GM18499 (cell line): ENCODE data around the gene GTF3C4.

Experiments
- ATAC-seq: cut with Tn5 transposase; IDR thresholded peaks from one replicate; pipeline ENCODE4 v1.9.1; 2021; ENCODE audit warnings: moderate number of reproducible peaks; ENCODE audit not compliant: insufficient read depth, unreplicated experiment

The GTF3C4 gene, protein sequence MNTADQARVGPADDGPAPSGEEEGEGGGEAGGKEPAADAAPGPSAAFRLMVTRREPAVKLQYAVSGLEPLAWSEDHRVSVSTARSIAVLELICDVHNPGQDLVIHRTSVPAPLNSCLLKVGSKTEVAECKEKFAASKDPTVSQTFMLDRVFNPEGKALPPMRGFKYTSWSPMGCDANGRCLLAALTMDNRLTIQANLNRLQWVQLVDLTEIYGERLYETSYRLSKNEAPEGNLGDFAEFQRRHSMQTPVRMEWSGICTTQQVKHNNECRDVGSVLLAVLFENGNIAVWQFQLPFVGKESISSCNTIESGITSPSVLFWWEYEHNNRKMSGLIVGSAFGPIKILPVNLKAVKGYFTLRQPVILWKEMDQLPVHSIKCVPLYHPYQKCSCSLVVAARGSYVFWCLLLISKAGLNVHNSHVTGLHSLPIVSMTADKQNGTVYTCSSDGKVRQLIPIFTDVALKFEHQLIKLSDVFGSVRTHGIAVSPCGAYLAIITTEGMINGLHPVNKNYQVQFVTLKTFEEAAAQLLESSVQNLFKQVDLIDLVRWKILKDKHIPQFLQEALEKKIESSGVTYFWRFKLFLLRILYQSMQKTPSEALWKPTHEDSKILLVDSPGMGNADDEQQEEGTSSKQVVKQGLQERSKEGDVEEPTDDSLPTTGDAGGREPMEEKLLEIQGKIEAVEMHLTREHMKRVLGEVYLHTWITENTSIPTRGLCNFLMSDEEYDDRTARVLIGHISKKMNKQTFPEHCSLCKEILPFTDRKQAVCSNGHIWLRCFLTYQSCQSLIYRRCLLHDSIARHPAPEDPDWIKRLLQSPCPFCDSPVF

DNA sequence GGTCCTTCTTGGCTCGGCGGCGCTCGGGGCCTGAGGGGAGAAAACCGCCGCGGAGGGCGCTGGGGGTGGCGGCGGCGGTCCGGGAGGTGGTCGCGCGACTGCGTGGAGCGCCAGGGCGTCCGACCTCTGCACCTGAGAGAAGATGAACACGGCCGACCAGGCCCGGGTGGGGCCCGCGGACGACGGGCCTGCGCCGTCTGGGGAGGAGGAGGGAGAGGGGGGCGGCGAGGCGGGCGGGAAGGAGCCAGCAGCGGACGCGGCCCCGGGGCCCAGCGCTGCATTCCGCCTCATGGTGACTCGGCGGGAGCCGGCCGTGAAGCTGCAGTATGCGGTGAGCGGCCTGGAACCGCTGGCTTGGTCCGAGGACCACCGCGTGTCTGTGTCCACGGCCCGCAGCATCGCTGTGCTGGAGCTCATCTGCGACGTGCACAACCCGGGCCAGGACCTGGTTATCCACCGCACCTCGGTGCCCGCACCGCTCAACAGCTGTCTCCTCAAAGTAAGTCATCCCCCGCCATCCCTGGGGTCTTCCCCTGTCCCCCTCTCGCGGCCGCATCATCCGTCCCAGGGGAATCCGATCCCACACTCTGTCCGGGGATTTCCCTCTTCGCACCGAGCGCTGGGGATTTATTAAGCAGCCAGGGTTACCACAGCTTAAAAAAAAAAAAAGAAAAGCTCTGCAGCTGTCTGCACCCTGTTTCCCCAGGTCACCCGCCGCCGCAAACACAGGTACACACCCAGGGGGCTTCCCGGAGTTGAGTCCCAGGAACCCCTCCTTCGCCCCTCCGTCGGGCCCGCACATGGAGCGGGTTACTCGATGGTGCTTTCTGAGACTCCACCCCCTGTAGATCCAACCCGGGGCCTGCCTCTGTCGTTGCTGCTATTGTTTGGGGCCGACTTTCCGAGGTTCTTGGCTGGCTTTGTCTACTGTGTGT lies at the start of gene GTF3C4:
GTF3C4 (plus strand) TSS at position 8 of the 935 bp plus-strand sequence; CDS start at position 143, 135 bp downstream.
- no peak for ATAC-seq

DNA sequence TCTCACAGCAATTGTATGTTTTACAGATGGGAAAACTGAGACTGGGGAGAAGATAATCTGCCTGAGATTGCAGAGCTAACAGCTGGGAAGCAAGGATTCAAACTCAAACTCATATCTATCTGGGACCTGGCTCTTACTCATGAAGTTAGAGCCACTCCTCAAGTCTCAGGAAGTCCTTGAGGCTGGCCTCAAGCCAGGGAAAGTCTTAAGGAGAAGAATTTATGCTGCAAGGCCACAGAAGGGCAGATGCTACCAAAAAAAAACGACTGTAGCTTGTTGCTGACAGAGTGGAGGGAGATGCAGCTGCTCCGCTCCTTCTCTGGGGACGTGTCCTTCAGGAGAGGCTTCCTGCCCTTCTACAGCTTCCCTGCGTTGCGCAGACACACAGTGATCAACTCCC lies 48.1 kb upstream of the GTF3C4 start:
- ATAC-seq: no peak

DNA sequence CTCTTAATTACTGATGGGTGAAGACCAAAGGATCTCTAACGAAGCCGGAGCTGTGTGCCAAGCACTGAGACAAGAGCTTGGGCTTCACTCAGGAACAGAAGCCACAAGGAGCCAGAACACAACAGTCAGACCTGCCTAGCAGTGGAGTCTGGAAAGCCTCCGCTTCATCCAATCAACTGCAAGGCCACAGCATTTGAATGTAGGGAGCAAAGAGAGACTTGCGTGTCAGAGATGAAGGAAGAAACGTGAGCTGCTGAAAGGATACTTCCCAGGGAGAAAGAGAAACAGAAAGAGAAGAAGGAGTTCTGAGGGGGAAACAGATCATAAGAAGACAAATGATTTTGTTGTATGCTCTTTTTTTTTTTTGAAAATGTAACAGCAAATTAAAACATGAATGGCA lies 44.0 kb upstream of the GTF3C4 start:
- ATAC-seq: no peak

DNA sequence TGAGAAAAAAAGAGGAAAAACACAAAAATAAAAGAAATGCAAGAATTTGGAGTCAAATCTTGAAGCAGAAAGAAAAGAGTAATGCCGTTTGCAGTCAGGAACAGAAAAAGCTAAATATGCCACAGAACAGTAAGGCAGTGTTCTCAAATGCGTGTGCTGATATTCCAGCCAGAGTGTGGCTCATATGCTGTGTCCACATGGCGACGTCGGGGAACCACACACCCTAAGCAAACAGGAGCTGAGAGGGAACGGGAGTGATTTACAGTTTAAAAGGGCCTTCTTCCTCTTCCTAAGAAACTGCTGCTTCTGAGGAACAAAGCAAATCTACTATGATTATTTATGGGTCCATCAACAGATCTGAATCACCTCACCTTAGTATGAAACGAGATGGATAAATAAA lies 43.2 kb upstream of the GTF3C4 start:
- no peak for ATAC-seq

DNA sequence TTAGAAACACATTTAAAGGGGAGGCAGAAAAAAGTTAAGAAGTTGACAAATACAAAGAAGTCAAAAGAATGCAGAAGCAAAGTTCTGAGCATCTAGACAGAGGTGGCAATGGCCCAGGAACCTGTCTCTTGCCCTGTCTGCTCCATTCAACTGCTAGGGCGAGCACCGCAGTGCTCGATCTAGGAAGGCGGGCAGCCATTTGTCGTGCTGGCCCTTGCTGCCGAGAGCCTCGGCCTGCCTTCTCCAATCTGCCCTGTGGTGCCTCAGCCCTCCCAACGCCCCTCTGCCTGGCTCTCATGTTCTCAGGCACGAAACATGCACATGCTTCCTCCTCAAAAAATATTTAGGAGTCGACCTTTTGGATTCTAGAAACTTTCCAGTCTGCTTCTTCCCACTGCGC lies 42.7 kb upstream of the GTF3C4 start:
- ATAC-seq: no peak

DNA sequence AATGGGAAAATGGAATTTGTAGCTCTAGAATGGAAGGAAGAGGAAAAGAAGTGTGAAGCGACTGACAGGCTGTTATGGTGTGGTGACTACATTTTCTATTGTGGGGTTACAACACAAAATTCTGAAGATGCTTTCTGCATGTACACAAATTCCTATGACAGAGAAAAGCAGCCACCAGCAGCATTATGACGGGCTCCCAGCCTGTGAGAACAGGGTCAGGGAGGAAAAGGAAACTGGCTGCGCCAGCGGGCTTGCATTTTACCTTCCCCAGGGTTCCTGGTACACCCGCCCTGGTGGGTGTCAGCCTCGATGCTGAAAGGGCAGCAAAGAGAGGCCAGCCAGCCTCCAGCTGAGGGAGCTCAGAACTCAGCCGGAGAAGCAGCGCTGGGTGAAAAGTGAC lies 41.5 kb upstream of the GTF3C4 start:
- ATAC-seq: no peak

DNA sequence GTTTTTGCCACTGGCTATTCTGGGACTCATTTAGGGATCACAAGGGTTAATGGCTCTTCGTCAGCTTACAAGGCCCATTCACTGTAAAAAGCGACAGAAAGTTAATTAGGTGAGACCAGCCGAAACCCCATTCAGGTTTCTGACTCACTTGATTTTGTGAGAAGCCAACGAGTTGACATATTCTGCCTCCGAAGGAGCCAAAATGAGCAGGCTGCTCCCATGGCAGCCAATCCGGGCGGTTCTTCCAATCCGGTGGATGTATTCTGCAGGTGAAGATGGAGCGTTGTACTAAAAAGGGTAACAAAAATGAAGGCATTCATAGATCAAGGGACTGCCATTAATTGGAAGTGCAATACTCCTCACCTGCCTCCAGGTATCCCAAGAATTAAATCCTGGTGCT lies 40.1 kb upstream of the GTF3C4 start:
- no peak for ATAC-seq

DNA sequence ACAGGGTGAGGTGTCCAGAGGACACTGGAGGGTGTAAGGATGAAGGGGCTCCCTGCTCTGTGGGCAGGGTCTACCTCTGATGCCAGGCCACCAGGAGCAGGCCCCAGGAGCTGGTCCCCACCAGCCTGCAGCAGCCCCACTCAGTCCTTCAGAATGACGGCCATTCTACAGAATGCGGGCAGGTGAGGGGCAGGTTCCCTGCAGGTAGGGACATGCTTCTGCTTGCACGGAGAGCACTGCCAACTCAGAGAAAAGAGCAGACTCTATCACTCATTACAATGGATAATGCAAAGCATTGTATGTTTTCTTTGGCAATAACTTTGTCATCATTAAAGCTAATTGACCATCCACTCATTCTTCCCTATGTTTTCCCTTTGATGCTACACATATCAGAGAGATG lies 39.5 kb upstream of the GTF3C4 start:
- no peak for ATAC-seq

DNA sequence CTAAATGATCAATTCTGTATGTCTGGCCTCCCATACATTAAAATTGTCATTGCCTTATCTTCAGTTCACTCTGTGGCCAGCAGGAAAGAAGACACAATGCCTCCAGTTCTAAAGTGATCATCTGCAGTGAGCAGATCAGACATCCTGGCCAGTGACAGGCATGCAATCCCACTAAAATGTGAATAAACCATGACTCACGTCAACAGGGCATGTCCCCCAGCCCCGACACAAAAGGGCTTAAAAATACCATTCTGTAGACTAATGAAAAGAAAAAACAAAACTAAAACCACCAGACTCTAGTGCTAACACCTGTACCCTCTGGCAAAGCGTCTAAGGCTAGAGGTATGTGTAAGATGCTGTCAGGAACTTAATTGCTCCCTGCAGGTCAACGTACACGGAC lies 39.0 kb upstream of the GTF3C4 start:
- ATAC-seq: no peak

DNA sequence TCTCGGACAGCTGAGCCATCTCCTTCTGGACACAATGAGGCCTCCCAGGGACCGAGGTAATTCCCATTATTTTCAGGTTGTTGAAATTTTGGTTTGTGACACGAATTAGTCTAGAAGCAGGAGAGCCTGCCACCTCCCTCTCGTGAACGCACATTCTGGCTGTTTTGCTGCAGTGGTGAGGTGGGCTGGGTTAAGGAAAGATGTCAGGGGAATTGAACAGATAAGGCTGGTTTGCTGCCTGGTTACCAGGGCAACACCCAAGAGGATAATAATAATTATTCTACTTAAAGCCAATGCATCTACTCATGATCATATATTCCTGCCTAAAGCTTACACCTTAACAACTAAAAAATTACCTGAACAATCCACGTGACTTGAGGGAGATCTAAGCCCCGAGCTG lies 38.6 kb upstream of the GTF3C4 start:
- no peak for ATAC-seq

DNA sequence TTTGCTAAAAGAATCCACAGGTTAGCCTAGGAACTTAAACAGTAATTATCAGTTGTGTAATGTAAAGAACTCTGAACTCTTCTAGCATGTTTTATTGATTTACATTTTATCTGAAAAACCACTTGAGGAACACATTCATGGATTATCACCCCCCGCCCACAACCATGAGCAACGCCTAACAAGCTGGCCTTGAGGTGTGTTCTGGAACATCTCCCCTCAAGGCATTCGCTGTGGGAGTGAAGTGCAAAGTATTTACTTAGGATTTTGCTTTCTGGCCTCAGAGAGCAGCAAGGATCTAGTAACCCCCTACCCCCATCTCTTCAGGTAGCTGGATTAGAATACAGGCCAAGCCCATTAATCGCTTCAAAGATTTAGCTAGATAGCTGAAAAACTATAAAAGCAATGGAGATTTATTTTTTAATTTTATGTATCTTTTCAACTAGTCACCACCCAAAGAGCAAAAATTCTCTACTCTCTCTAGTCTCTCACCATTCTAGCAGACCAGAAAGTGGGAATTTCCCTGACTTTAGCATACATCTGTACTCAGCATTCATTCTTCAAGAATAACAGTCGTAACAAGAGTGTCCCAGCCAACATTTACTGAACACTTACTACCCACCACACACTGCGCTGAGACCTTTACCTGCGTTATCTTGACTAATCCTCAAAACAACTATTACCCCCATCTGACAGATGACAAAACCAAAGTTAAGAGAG lies 37.7 kb upstream of the GTF3C4 start:
- ATAC-seq: no peak

DNA sequence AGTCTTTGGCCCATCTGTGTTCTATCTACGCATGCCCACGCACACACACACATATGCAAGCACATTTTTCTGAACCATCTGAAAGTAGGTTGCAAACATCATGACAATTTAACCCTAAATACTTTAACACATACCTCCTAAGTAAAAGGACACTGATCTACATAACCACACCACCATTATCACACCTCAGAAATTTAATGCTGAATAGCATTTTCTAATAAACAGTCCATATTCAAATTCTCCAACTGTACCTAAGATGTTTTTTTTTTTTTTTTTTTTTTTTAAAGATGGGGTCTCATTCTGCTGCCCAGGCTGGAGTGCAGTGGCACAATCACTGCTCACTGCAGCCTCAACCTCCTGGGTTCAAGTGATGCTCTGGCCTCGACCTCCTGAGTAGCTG lies 35.9 kb upstream of the GTF3C4 start:
- ATAC-seq: no peak

DNA sequence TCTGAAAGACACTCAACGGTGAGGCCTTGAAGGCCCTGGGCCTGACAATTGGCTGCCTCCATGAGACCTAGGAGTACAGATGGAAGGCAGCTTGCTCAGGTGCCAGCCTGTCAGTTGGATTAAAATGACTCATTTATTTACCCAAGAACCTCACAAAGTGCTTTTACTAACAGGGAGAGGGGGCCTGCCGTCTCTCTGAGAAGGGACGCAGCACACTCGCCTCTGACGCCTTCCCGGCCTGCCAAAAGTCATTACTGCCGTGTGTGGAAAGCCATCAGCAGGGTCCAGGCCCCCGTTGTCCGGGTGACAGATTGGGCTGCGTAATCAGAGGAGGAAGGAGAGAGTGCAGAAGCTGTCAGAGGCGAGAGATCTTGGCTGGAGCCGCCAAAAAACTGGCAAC lies 32.9 kb upstream of the GTF3C4 start:
- no peak for ATAC-seq

DNA sequence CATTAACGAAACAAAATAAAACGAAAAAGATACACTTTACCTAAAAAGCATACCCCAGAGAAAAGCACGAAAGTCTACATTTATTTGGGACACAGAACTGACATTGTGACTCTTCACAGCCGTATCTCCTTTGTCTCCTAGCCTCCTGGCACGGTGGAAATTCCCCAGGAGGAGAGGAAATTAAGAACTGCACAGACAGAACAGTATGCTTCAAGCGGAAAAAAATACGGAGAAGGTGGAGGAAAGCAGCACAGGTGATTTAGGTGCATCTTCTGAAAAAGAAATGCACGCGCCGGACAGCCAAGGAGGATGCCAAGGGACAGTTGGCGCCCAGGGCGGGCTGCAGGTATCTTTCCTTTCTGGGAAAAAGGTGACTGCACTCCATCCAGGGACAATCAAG lies 32.5 kb upstream of the GTF3C4 start:
- no peak for ATAC-seq

DNA sequence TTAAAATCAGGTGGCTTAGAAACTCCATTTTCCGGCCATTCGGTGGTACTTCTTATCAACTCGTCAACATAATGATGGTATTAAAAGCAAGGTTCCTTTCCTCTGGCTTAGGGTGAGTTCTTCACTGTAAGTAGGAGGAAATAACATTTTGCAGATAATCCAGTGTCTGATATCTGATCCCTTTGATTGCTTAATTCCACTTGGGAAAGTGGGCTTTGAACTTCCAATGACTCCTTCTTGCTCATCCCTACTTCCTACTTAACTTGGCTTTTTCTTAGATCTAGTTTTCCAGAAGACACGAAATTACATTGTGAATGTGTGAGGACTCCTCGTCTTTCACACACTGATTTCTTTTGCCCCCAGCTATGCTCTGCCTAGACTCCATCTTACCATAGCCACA lies 32.0 kb upstream of the GTF3C4 start:
- no peak for ATAC-seq

DNA sequence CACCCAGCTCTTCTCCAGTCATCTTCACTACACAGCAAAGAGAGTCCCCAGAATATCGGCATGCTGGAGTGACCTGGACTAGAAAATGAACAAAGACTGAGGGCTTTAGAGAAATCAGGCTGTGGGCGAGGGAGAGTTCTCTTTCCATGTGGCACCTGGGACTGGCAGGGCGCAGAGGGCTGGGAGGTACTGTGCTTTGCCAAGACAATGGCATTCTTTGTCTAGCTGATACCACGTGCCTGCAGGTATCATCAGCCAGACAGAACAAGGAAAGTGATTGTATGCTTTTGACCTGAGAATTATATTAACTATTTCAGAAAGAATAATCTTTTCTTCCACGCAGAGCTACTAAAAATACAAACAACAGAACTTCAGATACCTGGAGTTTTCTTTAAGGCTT lies 30.9 kb upstream of the GTF3C4 start:
- no peak for ATAC-seq

DNA sequence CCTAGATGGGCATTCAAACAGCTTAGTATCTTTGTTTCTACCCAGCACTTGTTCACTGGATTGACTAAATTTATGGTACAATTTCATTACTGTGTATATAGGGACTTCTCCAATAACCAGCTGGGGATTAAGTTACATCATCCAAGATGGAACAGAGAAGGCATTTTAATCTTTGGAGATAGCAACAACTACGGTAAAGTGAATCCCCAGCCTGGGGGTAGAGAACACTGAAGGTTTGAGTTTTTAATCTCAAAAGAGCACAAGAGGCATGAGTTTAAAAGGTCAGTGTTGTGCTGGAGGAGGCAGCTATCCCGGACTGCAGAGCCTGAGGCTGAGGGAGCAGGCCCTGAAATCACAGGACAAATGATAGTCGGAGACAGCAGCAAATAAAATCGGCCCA lies 29.0 kb upstream of the GTF3C4 start:
- ATAC-seq: no peak

DNA sequence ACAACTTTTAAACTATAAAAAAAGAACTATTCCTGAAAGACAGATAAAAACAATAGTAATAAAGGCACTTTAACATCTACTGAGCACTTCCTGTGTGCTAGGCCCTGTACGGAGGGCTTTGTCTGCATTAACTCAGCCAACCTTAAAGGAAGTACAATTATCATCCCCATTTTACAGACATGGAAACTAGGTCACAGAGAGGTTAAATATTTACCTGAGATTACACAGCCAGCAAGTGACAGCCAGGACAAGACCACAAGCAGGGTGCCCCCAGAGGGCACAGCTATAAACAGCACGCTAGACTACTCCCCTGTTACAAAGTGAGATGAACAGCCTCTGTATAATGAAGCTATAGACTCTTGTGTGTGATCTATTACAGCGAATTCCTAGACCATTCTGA lies 26.0 kb upstream of the GTF3C4 start:
- ATAC-seq: no peak

DNA sequence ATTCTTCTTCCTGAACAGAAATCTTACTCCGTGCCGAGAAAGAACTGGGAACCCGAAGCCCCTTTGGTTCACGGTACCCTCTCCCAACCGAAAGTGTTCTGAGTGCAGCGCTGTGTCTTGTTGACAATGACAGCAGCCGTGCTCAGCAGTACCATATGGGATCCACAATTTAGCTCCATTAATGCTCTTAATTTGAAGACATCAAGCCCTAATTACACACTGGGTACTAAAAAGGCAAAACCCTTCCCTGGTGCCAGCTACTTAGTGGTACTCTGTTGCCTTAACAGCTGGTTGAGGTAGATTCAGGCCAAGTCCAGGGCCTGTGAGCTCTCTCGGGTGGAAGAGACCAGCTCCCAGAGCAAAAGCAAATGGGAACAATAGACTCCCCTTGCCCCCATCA lies 25.0 kb upstream of the GTF3C4 start:
- no peak for ATAC-seq

DNA sequence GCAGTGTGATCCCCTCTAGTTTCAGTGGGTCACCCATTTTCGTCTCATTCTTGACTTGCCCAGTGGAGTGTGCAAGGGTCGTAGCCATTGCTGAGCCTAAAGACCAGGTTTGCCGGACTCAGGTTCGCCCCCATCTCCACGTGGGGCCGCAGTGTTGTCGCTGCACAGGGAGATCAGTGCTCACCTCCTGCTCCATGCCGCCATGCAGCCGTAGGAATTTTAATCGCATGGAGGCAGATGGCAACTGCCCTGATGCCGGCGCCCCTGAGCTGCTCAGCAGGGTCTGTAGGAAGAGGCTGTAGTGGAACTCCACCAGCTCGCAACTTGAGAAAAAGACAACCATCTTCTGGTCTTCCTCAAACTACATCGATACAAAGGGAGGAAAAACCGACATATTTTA lies 24.6 kb upstream of the GTF3C4 start:
- no peak for ATAC-seq
